Heart right ventricle (tissue), 16 donors: ENCODE data around the gene SLC15A4. TPM values are rescaled to one million over a fixed set of nuclear protein-coding genes. Genes with fewer than 3 reads are reported as not detected.
A peak's percentile ranks its signal among the peaks of the same experiment; 100 is the strongest.

Experiments
- ATAC-seq, 8 donors: fragments of 200-7000 bp; cut with Tn5 transposase; one replicate each; pipeline ENCODE4 v1.9.1; 2020; ENCODE audit warnings: mild to moderate bottlenecking in 8 of 8, moderate library complexity in 8 of 8, moderate number of reproducible peaks in 1 of 8
- DNase-seq, 2 donors: peaks; one replicate each; pipeline ENCODE4 v3.0.0-alpha.2; 2020
- H3K27ac ChIP-seq, 10 donors: fragments of 200-600 bp; sonication (generic) in 2 of 10; one replicate each; pipeline versions ENCODE4 v1.5.0 to v1.8.0; 2020 to 2022; ENCODE audit warnings: mild to moderate bottlenecking in 3 of 10
- H3K27me3 ChIP-seq, 7 donors: fragments of 200-600 bp; one replicate each; pipeline ENCODE4 v1.8.0; 2021 to 2022; ENCODE audit warnings: mild to moderate bottlenecking in 2 of 7
- H3K36me3 ChIP-seq, 9 donors: fragments of 200-600 bp; sonication (generic) in 1 of 9; one replicate each; pipeline versions ENCODE4 v1.5.0 to v1.8.0; 2020 to 2022; ENCODE audit warnings: mild to moderate bottlenecking in 2 of 9
- H3K4me1 ChIP-seq, 9 donors: fragments of 200-600 bp; sonication (generic) in 1 of 9; one replicate each; pipeline versions ENCODE4 v1.5.0 to v1.8.0; 2020 to 2022; ENCODE audit warnings: mild to moderate bottlenecking in 4 of 9
- H3K4me3 ChIP-seq, 10 donors: fragments of 200-600 bp; sonication (generic) in 2 of 10; one replicate each; pipeline versions ENCODE4 v1.5.0 to v1.8.0; 2020 to 2022; ENCODE audit warnings: mild to moderate bottlenecking in 7 of 10, moderate library complexity in 2 of 10
- H3K9me3 ChIP-seq, 11 donors: fragments of 200-600 bp in 10 of 11; sonication (generic) in 2 of 11; one replicate each; pipeline versions ENCODE4 v1.5.0 to v1.8.0; 2013 to 2022; ENCODE audit warnings: mild to moderate bottlenecking in 2 of 11, control low read depth in 1 of 11, moderate library complexity in 1 of 11
- WGBS, 2 donors: extraction: QIAGEN DNeasy Blood & Tissue Kit; methylation state at CpG; one replicate each; pipeline ENCODE4 v1.1.7; 2013; ENCODE audit warnings: inconsistent platforms in 1 of 2; 5-methylcytosine and 5-hydroxymethylcytosine counted together
- intact Hi-C, 10 donors: fragments of 100-400 bp; cut with DNase I; formaldehyde crosslinking; loops; one replicate each; pipeline versions ENCODE4 v1.11.1 to v1.14.2; 2022
- long read RNA-seq, 3 donors: library from polyadenylated mRNA; unstranded; transcript quantifications; one replicate each; pipeline ENCODE4 v2.0.0, GENCODE V29; 2020 to 2021
- polyA plus RNA-seq, 2 donors: library from polyadenylated mRNA; stranded (reverse); fragments of 200-250 nt; gene quantifications; one replicate each; pipeline ENCODE4 v1.2.3, GENCODE V29; 2013
- total RNA-seq, 10 donors: library from RNA; stranded (reverse); fragmentation: NEBNext Ultra II Directional in 3 of 10; extraction: Animal tissue kit (Norgen Biotek cat#: 25700) in 3 of 10; gene quantifications; one replicate each; pipeline versions ENCODE4 v1.2.1 to v1.2.4, GENCODE V29; 2021 to 2023
- TF ChIP-seq, protein P1 (sequence below), 9 donors: fragments of 200-600 bp; sonication (generic) in 2 of 9; IDR thresholded peaks; one replicate each; pipeline versions ENCODE4 v1.5.0 to v1.8.0; 2021 to 2022; ENCODE audit warnings: antibody characterized with exemption in 9 of 9, mild to moderate bottlenecking in 5 of 9, moderate library complexity in 1 of 9
- donor health status: Arrhythmogenic right ventricular cardiomyopathy.
- donor health status: ischemic (EF 13 %, LVEDD 7.1; RV severe dilation, severe dysfunction).
- donor health status: healthy with polysubstance abuse.
- donor health status: DM: no; HTN: yes; CAD: no.
- donor health status: DM: no; HTN: no; CAD: no.
- donor health status: ischemic (EF 25% LVEDD 6.9; RV normal size, moderate dysfunction).
- donor health status: ischemic (EF 25% LVEDD 5.7; RV mildly dilated, moderate dysfunction).
- donor health status: healthy.
- donor health status: DM: yes; HTN: yes; CAD: no.
- donor health status: Ischemic cardiomyopathy.
- donor health status: ischemic (EF 35%, LVEDD 5.7; RV mildly dilated, moderate dysfunction).
- donor health status: nonischemic (EF 11% LVEDD 7.7; RV severe dilation, severe dysfunction).
- donor health status: DM: yes; HTN: yes; CAD: no.
- donor health status: PGD.
- donor health status: ischemic (EF 29% LVEDD 5.4; RV normal size, mild dysfunction).
- donor health status: nonischemic (EF 23%, LVEDD 6.1; RV moderate dilation, normal function).

The SLC15A4 gene
- total RNA-seq (10 to 100 TPM; 14.5 to 23.7 (median 15.5) TPM), polyA plus RNA-seq (10 to 100 TPM; 14.3 to 15.6 TPM)
- long read RNA-seq, donor 1, transcript SLC15A4-204 (7 exons, 2,402 nt): minor isoform, 8 of 65 reads
- long read RNA-seq, donor 1, transcript SLC15A4-201 (8 exons, 2,779 nt): major isoform, 46 of 65 reads
- long read RNA-seq, donor 1, partial matches to known transcripts: 2 of 65 reads
- long read RNA-seq, donor 1, other reads (novel, unspliced or antisense): 9 of 65 reads
- long read RNA-seq, donor 2, transcript SLC15A4-204 (7 exons, 2,402 nt): minor isoform, 9 of 95 reads
- long read RNA-seq, donor 2, transcript SLC15A4-201 (8 exons, 2,779 nt): major isoform, 72 of 95 reads
- long read RNA-seq, donor 2, partial matches to known transcripts: 3 of 95 reads
- long read RNA-seq, donor 2, other reads (novel, unspliced or antisense): 10 of 95 reads
- long read RNA-seq, donor 3, partial matches to known transcripts: 2 of 10 reads
- long read RNA-seq, donor 3, other reads (novel, unspliced or antisense): 3 of 10 reads

DNA sequence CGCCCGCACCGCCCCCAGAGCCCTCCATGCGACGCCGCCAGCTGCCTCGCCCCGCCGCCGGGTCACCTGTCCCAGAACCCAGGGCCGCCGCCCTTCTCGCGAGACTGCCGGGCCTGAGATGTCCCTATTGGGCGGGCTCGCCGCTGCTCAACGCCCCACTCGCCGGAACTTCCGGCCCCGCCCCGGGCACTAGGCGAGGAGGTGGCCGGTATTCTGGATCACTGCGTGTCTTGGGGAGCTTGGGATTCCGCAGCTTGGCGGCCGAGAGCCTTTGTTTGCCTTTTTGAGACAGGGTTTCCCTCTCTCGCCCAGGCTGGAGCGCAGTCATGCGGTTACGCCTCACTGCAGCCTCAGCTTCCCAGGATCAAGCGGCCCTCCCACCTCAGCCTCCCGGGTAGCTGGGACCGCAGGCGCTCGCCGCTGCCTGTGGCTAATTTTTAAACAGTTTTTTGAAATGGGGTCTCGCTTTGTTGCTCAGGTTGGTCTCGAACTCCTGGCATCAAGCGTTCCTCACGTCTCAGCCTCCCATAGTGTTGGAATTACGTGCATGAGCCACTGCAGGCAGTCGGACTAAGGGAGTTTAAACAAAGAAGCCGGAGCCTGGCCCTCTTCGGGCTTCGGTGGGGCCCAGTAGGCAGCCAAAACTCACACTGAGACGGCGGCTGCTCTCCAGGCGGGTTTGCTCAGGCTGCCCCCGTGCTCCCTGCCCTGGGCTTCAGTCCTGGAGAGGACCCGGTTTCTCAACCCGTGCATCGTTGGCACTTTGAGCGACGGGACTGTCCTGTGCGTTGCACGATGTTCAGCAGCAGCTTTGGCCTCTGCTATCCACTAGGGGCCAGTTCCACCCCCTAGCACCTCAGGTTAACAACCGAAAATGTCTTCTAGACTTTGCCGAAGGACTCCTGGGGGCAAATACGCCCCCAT, at the start of gene SLC15A4:
SLC15A4 (minus strand) TSS at position 43 of the 924 bp plus-strand sequence; CDS start at position 28, 15 bp downstream.
- peaks cover 0 to 9% (median 0%) of the 10 kb centered on the region in 11 donors for H3K9me3 ChIP-seq
- ATAC-seq (peak; percentile 96 to 99 (median 98)), DNase-seq (peak; percentile 96 to 97)
- H3K4me3 ChIP-seq: peak within 1 kb of the TSS; percentile 61 to 96 (median 86)
- TF ChIP-seq, protein P1, sequence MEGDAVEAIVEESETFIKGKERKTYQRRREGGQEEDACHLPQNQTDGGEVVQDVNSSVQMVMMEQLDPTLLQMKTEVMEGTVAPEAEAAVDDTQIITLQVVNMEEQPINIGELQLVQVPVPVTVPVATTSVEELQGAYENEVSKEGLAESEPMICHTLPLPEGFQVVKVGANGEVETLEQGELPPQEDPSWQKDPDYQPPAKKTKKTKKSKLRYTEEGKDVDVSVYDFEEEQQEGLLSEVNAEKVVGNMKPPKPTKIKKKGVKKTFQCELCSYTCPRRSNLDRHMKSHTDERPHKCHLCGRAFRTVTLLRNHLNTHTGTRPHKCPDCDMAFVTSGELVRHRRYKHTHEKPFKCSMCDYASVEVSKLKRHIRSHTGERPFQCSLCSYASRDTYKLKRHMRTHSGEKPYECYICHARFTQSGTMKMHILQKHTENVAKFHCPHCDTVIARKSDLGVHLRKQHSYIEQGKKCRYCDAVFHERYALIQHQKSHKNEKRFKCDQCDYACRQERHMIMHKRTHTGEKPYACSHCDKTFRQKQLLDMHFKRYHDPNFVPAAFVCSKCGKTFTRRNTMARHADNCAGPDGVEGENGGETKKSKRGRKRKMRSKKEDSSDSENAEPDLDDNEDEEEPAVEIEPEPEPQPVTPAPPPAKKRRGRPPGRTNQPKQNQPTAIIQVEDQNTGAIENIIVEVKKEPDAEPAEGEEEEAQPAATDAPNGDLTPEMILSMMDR (IDR thresholded peaks at IDR 0.05): no peak
- H3K27me3 ChIP-seq: no peaks in the 10 kb centered on the region
- intact Hi-C loops: no loop called here
- 4 to 7% methylated on average over 59 to 62 of the region's 63 CpGs for WGBS, 2 donors
- peak within 1 kb of the TSS; percentile 53 to 95 (median 86) for H3K27ac ChIP-seq
- peaks cover 0 to 5% (median 0%) of the 10 kb centered on the region in 9 donors for H3K36me3 ChIP-seq
- peaks cover 3 to 52% (median 45%) of the 10 kb centered on the region in 9 donors for H3K4me1 ChIP-seq

DNA sequence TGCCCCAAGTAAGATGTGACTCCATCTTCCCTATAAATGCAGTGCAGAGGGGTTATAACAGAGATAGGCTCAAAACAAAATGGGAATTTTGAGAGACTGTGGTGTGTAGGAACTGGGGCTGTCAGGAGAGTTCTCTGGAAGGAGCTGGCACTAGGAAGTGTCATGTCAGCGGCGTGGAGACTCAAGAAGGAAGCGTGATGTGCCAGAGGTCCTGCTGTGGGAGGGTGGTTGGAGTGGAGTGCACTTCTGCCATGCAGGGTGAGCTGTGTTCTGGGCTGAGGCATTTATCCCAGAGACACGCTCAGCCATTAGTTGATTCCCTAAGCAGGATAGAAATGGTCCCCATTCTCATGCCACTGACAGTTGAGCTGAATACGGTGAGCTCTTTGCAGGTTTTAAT, 48.5 kb upstream of the SLC15A4 start:
- DNase-seq: no peak
- Histone ChIP-seq H3K27me3 (peaks cover 0 to 9% (median 6%) of the 10 kb centered on the region in 7 donors), H3K9me3 (peaks cover 0 to 24% (median 17%) of the 10 kb centered on the region in 11 donors), H3K36me3 (no peaks in the 10 kb centered on the region), H3K4me3 (no peak overlapping the region), H3K27ac (no peak overlapping the region), H3K4me1 (no peaks in the 10 kb centered on the region)
- no peak for ATAC-seq
- 80 to 81% methylated on average over 5 of the region's 5 CpGs for WGBS, 2 donors
- intact Hi-C loops: no loop called here
- TF ChIP-seq, protein P1 (IDR thresholded peaks at IDR 0.05): no peak

DNA sequence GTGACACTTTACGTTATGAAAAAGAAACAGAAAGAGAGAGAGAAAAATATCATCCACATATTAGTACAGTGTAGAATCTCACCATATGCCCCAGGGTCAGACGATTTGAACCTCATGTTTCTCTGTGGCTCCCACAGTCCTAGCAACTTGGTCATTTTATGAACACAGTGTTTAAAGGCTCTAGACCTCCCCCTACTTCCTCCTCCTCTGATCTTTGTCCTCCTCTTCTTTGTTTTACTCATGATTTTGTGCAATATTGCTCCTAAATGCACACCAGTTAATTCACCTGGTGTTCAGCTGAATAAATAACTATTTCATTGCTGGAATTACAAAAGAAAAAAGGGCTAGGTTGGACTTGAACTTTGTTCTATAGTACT, 47.7 kb upstream of the SLC15A4 start:
- WGBS, 2 donors: 41 to 76% methylated on average over 2 of the region's 2 CpGs

More for the DNA sequence above, 47.7 kb upstream of the SLC15A4 start:
- H3K27ac ChIP-seq: no peak overlapping the region
- no peaks in the 10 kb centered on the region for H3K36me3 ChIP-seq
- no peak for DNase-seq
- peaks cover 0 to 11% (median 6%) of the 10 kb centered on the region in 7 donors for H3K27me3 ChIP-seq
- no peak overlapping the region for H3K4me3 ChIP-seq
- H3K9me3 ChIP-seq: peaks cover 0 to 16% (median 9%) of the 10 kb centered on the region in 11 donors
- TF ChIP-seq, protein P1 (IDR thresholded peaks at IDR 0.05): no peak
- intact Hi-C loops: no loop called here
- H3K4me1 ChIP-seq: no peaks in the 10 kb centered on the region
- ATAC-seq: no peak
